ENCODE measurements around the gene CEP97. TPM values are rescaled to one million over a fixed set of nuclear protein-coding genes. Genes with fewer than 3 reads are reported as not detected.
"Not testable (repeated sequence)": the region's sequence is repeated elsewhere in the genome, so short reads cannot be mapped to it uniquely, and the experiment has no call there.

Gene CEP97
- total RNA-seq, 3 donors from 2014 or later (not counting 1 experiment from before 2014, with no cell fraction given) = 8.5 to 11.0 (median 9.4) TPM

- no peak overlapping the region for H3K27ac ChIP-seq (ENCODE audit: low read length)
- intact Hi-C loops (cut with micrococcal nuclease) = no loop called here
- Mint-ChIP-seq H3K27me3 (ENCODE audit: low read depth in 2 of 2) (no peaks in the 10 kb centered on the region), H3K4me3 (no peak overlapping the region), H3K27ac (peak overlapping the region in 1 of 2 donors; percentile 0), H3K36me3 (peaks cover 16% of the 10 kb centered on the region), H3K4me1 (peaks cover 8 to 12% of the 10 kb centered on the region in 2 donors), H3K9me3 (no peaks in the 10 kb centered on the region)
- H3K4me1 ChIP-seq (ENCODE audit: control insufficient read depth, insufficient read depth, low read length) = peaks cover 3% of the 10 kb centered on the region
- no peak for TF ChIP-seq CTCF (IDR thresholded peaks at IDR 0.05)
- no peak overlapping the region for H3K4me3 ChIP-seq (ENCODE audit: low read length)
- DNase-seq (peak in 1 of 2 donors; percentile 17), ATAC-seq (peak in 2 of 3 donors; percentile 46 to 48)
- 66% methylated on average over 5 of the region's 6 CpGs for WGBS (ENCODE audit: insufficient coverage)
- no peaks in the 10 kb centered on the region for H3K27me3 ChIP-seq (ENCODE audit: control insufficient read depth, insufficient read depth, low read length)
- no peaks in the 10 kb centered on the region for H3K9me3 ChIP-seq (ENCODE audit: control insufficient read depth, insufficient read depth, low read length)
- H3K36me3 ChIP-seq (ENCODE audit: control insufficient read depth, insufficient read depth, low read length) = peaks cover 30% of the 10 kb centered on the region
Measured at GRCh38 chr3:101758224-101758623, 33.8 kb downstream of the CEP97 start.

GRCh38 chr3:101762041-101762646 lies 37.7 kb downstream of the CEP97 start:
- Mint-ChIP-seq H3K36me3 (peaks cover 16% of the 10 kb centered on the region), H3K9me3 (no peaks in the 10 kb centered on the region), H3K27me3 (ENCODE audit: low read depth in 2 of 2) (no peaks in the 10 kb centered on the region), H3K4me3 (no peak overlapping the region), H3K4me1 (peaks cover 8 to 12% of the 10 kb centered on the region in 2 donors), H3K27ac (no peak overlapping the region)
- 100% methylated on average over 1 of the region's 3 CpGs for WGBS (ENCODE audit: insufficient coverage)
- no peak for TF ChIP-seq CTCF (IDR thresholded peaks at IDR 0.05)
- no peaks in the 10 kb centered on the region for H3K27me3 ChIP-seq (ENCODE audit: control insufficient read depth, insufficient read depth, low read length)
- H3K36me3 ChIP-seq (ENCODE audit: control insufficient read depth, insufficient read depth, low read length) = peaks cover 31% of the 10 kb centered on the region
- H3K9me3 ChIP-seq (ENCODE audit: control insufficient read depth, insufficient read depth, low read length) = no peaks in the 10 kb centered on the region
- peaks cover 3% of the 10 kb centered on the region for H3K4me1 ChIP-seq (ENCODE audit: control insufficient read depth, insufficient read depth, low read length)
- intact Hi-C loops (cut with micrococcal nuclease) = no loop called here
- ATAC-seq (no peak), DNase-seq (no peak)
- H3K4me3 ChIP-seq (ENCODE audit: low read length) = no peak overlapping the region
- H3K27ac ChIP-seq (ENCODE audit: low read length) = no peak overlapping the region

DNA sequence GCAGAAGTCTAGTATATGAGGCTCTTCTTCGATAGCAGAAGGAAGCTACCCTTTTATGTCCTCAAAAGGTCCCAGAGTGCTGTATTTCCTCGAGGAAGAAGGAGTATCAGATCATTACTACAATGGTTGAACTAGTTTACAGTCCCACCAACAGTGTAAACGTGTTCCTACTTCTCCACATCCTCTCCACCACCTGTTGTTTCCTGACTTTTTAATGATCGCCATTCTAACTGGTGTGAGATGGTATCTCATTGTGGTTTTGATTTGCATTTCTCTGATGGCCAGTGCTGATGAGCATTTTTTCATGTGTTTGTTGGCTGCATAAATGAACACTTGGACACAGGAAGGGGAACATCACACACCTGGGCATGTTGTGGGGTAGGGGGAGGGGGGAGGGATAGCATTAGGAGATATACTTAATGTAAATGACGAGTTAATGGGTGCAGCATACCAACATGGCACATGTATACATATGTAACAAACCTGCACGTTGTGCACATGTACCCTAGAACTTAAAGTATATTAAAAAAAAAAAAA lies 53.4 kb downstream of the CEP97 start:
- H3K4me3 ChIP-seq (ENCODE audit: low read length) = not testable (repeated sequence)

DNA sequence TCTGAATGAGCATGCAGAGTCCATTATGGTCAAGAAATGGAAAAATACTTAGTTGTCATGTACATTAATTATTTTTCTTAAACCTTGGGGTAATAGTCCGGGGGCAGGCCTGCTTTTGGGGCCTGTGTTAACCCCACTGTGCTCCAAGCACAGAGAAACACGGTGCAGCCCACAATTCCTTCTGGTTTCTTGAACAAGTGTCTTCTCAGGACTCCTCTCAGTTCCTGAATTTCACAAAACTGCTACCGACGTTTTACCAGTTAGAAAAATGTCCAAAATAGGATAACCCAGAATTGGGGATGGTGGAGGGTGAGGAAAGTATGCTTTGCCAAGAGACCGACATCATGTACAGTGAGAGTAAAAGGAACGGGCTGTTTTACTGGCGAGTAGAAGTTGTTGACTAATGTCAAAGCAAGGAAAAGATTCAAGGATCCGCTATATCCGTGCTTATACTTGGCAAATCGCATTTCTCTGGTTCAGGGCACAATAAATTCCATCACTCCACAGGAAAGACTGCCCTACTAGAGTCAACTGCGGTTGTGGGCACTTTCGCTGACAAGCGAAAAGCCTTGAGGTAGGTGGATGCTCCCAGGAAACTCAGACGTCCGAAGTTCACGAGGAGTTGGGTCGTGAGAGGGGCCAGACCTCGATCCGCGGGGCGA lies 54.1 kb downstream of the CEP97 start:
- H3K9me3 ChIP-seq (ENCODE audit: control insufficient read depth, insufficient read depth, low read length) = no peaks in the 10 kb centered on the region
- H3K27me3 ChIP-seq (ENCODE audit: control insufficient read depth, insufficient read depth, low read length) = no peaks in the 10 kb centered on the region
- DNase-seq = no peak
- WGBS (ENCODE audit: insufficient coverage) = 28% methylated on average over 21 of the region's 21 CpGs
- no peak for TF ChIP-seq CTCF (IDR thresholded peaks at IDR 0.05)
- H3K9me3 Mint-ChIP-seq = no peaks in the 10 kb centered on the region
- H3K4me3 ChIP-seq (ENCODE audit: low read length) = peak overlapping the region; percentile 82
- peaks cover 3% of the 10 kb centered on the region for H3K36me3 Mint-ChIP-seq
- peak overlapping the region; percentile 95 for H3K27ac ChIP-seq (ENCODE audit: low read length)
- H3K4me3 Mint-ChIP-seq = peak overlapping the region; percentile 95
- H3K4me1 ChIP-seq (ENCODE audit: control insufficient read depth, insufficient read depth, low read length) = peaks cover 16% of the 10 kb centered on the region
- intact Hi-C loops (cut with micrococcal nuclease) = loop anchor here (1.0 to 2.0 kb wide), 3 partner anchors 54 to 206 kb away; partner anchors contain the start of genes CEP97 and ZBTB11
- ATAC-seq = no peak
- peaks cover 19 to 27% of the 10 kb centered on the region in 2 donors for H3K4me1 Mint-ChIP-seq
- H3K36me3 ChIP-seq (ENCODE audit: control insufficient read depth, insufficient read depth, low read length) = peaks cover 9% of the 10 kb centered on the region
- no peaks in the 10 kb centered on the region for H3K27me3 Mint-ChIP-seq (ENCODE audit: low read depth in 2 of 2)
- H3K27ac Mint-ChIP-seq = peak overlapping the region; percentile 91 to 97

More for the DNA sequence above, 53.4 kb downstream of the CEP97 start:
- not testable (repeated sequence) for H3K36me3 Mint-ChIP-seq; H3K36me3 ChIP-seq (ENCODE audit: control insufficient read depth, insufficient read depth, low read length); H3K27ac ChIP-seq (ENCODE audit: low read length); H3K9me3 ChIP-seq (ENCODE audit: control insufficient read depth, insufficient read depth, low read length); H3K27me3 Mint-ChIP-seq (ENCODE audit: low read depth in 2 of 2); DNase-seq; ATAC-seq; H3K9me3 Mint-ChIP-seq; H3K27me3 ChIP-seq (ENCODE audit: control insufficient read depth, insufficient read depth, low read length)
- H3K4me1 ChIP-seq (ENCODE audit: control insufficient read depth, insufficient read depth, low read length) = peaks cover 16% of the 10 kb centered on the region
- Mint-ChIP-seq H3K4me1 (peaks cover 18 to 25% of the 10 kb centered on the region in 2 donors), H3K4me3 (peak overlapping the region; percentile 95), H3K27ac (peak overlapping the region; percentile 7 to 91)
- WGBS (ENCODE audit: insufficient coverage) = 88% methylated on average over 2 of the region's 6 CpGs
- intact Hi-C loops (cut with micrococcal nuclease) = loop anchor here (2.0 kb wide), 2 partner anchors 101 to 205 kb away; partner anchors contain the start of gene ZBTB11

Data from natural killer cell (primary cell).